HG02571 (cell line): ENCODE measurements around the gene SPG7.
"Not testable (repeated sequence)": the region's sequence is repeated elsewhere in the genome, so short reads cannot be mapped to it uniquely, and the experiment has no call there.

ENCODE experiments used
- ATAC-seq: cut with Tn5 transposase; IDR thresholded peaks from one replicate; pipeline ENCODE4 v1.9.1; 2021; ENCODE audit warnings: mild to moderate bottlenecking, moderate library complexity; ENCODE audit not compliant: unreplicated experiment

The SPG7 gene

GRCh38 chr16:89561142-89561883 lies 53.1 kb downstream of the SPG7 start:
- no peak for ATAC-seq

- ATAC-seq, result no peak
Measured at GRCh38 chr16:89561884-89562599, 53.8 kb downstream of the SPG7 start.

- ATAC-seq, result no peak
Measured at GRCh38 chr16:89562939-89563338, 54.7 kb downstream of the SPG7 start.

- ATAC-seq, result no peak
Measured at GRCh38 chr16:89563639-89564392, 55.6 kb downstream of the SPG7 start.

- no peak for ATAC-seq
Measured at GRCh38 chr16:89564476-89565255, 56.5 kb downstream of the SPG7 start.

- no peak for ATAC-seq
Measured at GRCh38 chr16:89565256-89565505, 57.0 kb downstream of the SPG7 start.

- no peak for ATAC-seq
Measured at GRCh38 chr16:89565506-89566372, 57.5 kb downstream of the SPG7 start.

GRCh38 chr16:89567656-89568594 lies 59.7 kb downstream of the SPG7 start:
- no peak for ATAC-seq

GRCh38 chr16:89569506-89570341 lies 61.5 kb downstream of the SPG7 start:
- ATAC-seq, result no peak

- ATAC-seq, result no peak
Measured at GRCh38 chr16:89570342-89570923, 62.2 kb downstream of the SPG7 start.

GRCh38 chr16:89570983-89571598 lies 62.9 kb downstream of the SPG7 start:
- not testable (repeated sequence) for ATAC-seq

- no peak for ATAC-seq
Measured at GRCh38 chr16:89571636-89572035, 63.4 kb downstream of the SPG7 start.

GRCh38 chr16:89572073-89572484 lies 63.9 kb downstream of the SPG7 start:
- ATAC-seq, result no peak

- ATAC-seq, result no peak
Measured at GRCh38 chr16:89572485-89573205, 64.4 kb downstream of the SPG7 start.

- no peak for ATAC-seq
Measured at GRCh38 chr16:89573826-89574680, 65.8 kb downstream of the SPG7 start.

GRCh38 chr16:89574681-89575246 lies 66.6 kb downstream of the SPG7 start:
- ATAC-seq, result no peak
